ENCODE measurements around the gene DOCK1.
"Not testable (repeated sequence)": the region's sequence is repeated elsewhere in the genome, so short reads cannot be mapped to it uniquely, and the experiment has no call there.

The DOCK1 gene

GRCh38 chr10:126888436-126888835, 16.8 kb upstream of the DOCK1 start:
- H2BK120ac ChIP-seq (ENCODE audit: low read depth, low read length); H2AK5ac ChIP-seq (ENCODE audit: low read length); DNase-seq; H3K79me2 ChIP-seq (ENCODE audit: control insufficient read depth, insufficient read depth, low read length); H3K18ac ChIP-seq (ENCODE audit: low read length); H4K8ac ChIP-seq (ENCODE audit: low read depth, low read length); H3K79me1 ChIP-seq (ENCODE audit: low read length); H3K4me1 ChIP-seq (ENCODE audit: control insufficient read depth, low read depth, low read length); H3K4me3 ChIP-seq (ENCODE audit: low read length); H3K56ac ChIP-seq (ENCODE audit: low read length); H2BK15ac ChIP-seq (replicated peaks; ENCODE audit: low read depth); H3K4me2 ChIP-seq (ENCODE audit: low read length); H3K27ac ChIP-seq (ENCODE audit: low read depth, low read length); H3K4ac ChIP-seq (ENCODE audit: low read depth, low read length); H3K23ac ChIP-seq (ENCODE audit: low read length); H3K27me3 ChIP-seq (ENCODE audit: insufficient read depth, low read length, poor library complexity); H3K36me3 ChIP-seq (ENCODE audit: control insufficient read depth, insufficient read depth, low read length); H4K5ac ChIP-seq (ENCODE audit: low read length); H3K9ac ChIP-seq (ENCODE audit: low read length); H2BK5ac ChIP-seq (ENCODE audit: low read length): not testable (repeated sequence)
- WGBS (ENCODE audit: extremely low coverage, insufficient coverage, low lambda C conversion rate), result no CpG with 5 or more reads among the region's 1 CpG

DNA sequence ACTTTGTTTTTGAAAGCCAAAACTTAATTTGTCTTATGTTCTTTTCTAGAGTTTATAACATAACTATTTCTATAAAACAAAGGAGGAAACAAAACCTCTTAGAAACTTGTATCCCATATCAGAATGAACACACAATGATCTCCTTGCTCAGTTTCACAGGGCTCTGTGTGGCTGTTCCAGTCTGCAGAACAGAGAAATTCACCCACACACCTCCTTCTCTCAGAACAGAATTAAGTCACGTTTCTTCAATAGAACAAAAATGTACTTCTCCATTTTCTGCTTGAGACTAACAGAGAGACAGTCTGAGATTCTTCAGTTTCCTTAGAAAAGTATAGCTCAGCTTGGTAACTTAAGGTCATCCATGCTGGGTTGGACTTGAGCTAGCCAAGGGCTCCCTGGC, 15.8 kb upstream of the DOCK1 start:
- no peak overlapping the region for H3K9ac ChIP-seq (ENCODE audit: low read length)
- no CpG with 5 or more reads among the region's 1 CpG for WGBS (ENCODE audit: extremely low coverage, insufficient coverage, low lambda C conversion rate)
- H3K27ac ChIP-seq (ENCODE audit: low read depth, low read length), result no peak overlapping the region
- no peaks in the 10 kb centered on the region for H3K4me1 ChIP-seq (ENCODE audit: control insufficient read depth, low read depth, low read length)
- no peaks in the 10 kb centered on the region for H3K36me3 ChIP-seq (ENCODE audit: control insufficient read depth, insufficient read depth, low read length)
- no peak overlapping the region for H2AK5ac ChIP-seq (ENCODE audit: low read length)
- no peak overlapping the region for H4K8ac ChIP-seq (ENCODE audit: low read depth, low read length)
- H2BK120ac ChIP-seq (ENCODE audit: low read depth, low read length), result no peak overlapping the region
- no peak overlapping the region for H3K4me2 ChIP-seq (ENCODE audit: low read length)
- H3K79me1 ChIP-seq (ENCODE audit: low read length), result no peaks in the 10 kb centered on the region
- no peak overlapping the region for H3K4me3 ChIP-seq (ENCODE audit: low read length)
- no peak overlapping the region for H3K23ac ChIP-seq (ENCODE audit: low read length)
- H3K18ac ChIP-seq (ENCODE audit: low read length), result no peak overlapping the region
- H3K27me3 ChIP-seq (ENCODE audit: insufficient read depth, low read length, poor library complexity), result no peaks in the 10 kb centered on the region
- H2BK15ac ChIP-seq (replicated peaks; ENCODE audit: low read depth), result no peak overlapping the region
- no peak for DNase-seq
- no peaks in the 10 kb centered on the region for H3K79me2 ChIP-seq (ENCODE audit: control insufficient read depth, insufficient read depth, low read length)
- H4K5ac ChIP-seq (ENCODE audit: low read length), result no peak overlapping the region
- H3K4ac ChIP-seq (ENCODE audit: low read depth, low read length), result no peak overlapping the region
- no peak overlapping the region for H3K56ac ChIP-seq (ENCODE audit: low read length)
- no peak overlapping the region for H2BK5ac ChIP-seq (ENCODE audit: low read length)

GRCh38 chr10:126890797-126891196, 14.4 kb upstream of the DOCK1 start:
- H3K79me2 ChIP-seq (ENCODE audit: control insufficient read depth, insufficient read depth, low read length); H3K18ac ChIP-seq (ENCODE audit: low read length); H2BK120ac ChIP-seq (ENCODE audit: low read depth, low read length); H4K5ac ChIP-seq (ENCODE audit: low read length); H3K23ac ChIP-seq (ENCODE audit: low read length); H4K8ac ChIP-seq (ENCODE audit: low read depth, low read length); H2BK5ac ChIP-seq (ENCODE audit: low read length); H3K79me1 ChIP-seq (ENCODE audit: low read length); H3K4me1 ChIP-seq (ENCODE audit: control insufficient read depth, low read depth, low read length); H3K36me3 ChIP-seq (ENCODE audit: control insufficient read depth, insufficient read depth, low read length); DNase-seq; H3K27ac ChIP-seq (ENCODE audit: low read depth, low read length); H3K27me3 ChIP-seq (ENCODE audit: insufficient read depth, low read length, poor library complexity); H2AK5ac ChIP-seq (ENCODE audit: low read length); H3K56ac ChIP-seq (ENCODE audit: low read length); H2BK15ac ChIP-seq (replicated peaks; ENCODE audit: low read depth); H3K4me3 ChIP-seq (ENCODE audit: low read length); H3K4ac ChIP-seq (ENCODE audit: low read depth, low read length); H3K4me2 ChIP-seq (ENCODE audit: low read length); H3K9ac ChIP-seq (ENCODE audit: low read length): not testable (repeated sequence)
- no CpG with 5 or more reads among the region's 5 CpGs for WGBS (ENCODE audit: extremely low coverage, insufficient coverage, low lambda C conversion rate)

DNA sequence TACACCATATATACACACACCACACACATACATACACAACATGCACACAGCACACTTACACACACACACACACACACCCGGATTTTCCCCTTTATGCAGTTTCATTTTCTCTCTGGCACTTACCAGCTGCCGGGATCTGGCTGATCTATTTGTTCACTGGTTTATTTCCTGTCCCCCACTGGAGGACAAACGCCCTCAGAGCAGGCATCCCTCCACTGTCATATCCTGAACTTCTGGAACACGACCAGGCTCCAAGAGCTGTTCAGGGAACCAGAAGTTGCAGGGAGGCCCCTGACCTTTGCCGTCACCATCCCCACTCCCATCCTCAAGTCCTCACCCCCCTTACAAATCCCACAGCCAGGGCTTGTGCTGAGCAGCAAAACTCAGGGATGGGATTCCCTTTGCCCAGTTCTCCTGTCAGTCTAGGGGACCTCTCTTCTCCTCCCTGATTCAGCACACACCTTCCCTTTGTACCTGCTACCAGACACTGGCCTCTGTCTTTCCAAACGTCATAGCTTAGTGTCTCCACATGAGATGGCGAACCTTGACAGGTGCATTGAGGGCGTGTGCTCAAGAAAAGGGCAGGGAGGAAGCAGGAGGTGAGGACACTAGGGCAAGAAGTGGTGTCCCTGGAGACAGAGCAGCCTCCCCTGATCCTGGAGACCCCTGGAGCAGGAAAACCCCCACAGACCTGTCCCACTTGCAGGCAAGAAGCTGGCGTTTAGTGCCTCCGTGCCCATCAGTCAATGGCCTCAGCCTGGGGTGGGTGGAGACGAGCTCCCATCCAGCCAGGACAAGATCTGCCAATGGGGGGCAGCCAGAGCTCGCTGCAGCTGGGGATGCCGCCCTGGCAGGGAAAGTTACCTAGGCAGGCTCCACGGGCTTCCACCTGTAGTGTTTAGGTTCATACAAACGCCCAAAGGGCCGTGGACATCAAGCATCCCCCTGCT, 12.7 kb upstream of the DOCK1 start:
- Histone ChIP-seq H3K9ac (ENCODE audit: low read length) (no peak overlapping the region), H3K18ac (ENCODE audit: low read length) (no peak overlapping the region), H3K27ac (ENCODE audit: low read depth, low read length) (no peak overlapping the region), H3K4me1 (ENCODE audit: control insufficient read depth, low read depth, low read length) (no peaks in the 10 kb centered on the region), H2BK120ac (ENCODE audit: low read depth, low read length) (no peak overlapping the region), H3K23ac (ENCODE audit: low read length) (no peak overlapping the region), H2AK5ac (ENCODE audit: low read length) (no peak overlapping the region), H4K8ac (ENCODE audit: low read depth, low read length) (no peak overlapping the region), H3K4me2 (ENCODE audit: low read length) (no peak overlapping the region), H3K79me2 (ENCODE audit: control insufficient read depth, insufficient read depth, low read length) (no peaks in the 10 kb centered on the region), H3K56ac (ENCODE audit: low read length) (no peak overlapping the region), H4K5ac (ENCODE audit: low read length) (no peak overlapping the region), H3K79me1 (ENCODE audit: low read length) (no peaks in the 10 kb centered on the region), H3K4ac (ENCODE audit: low read depth, low read length) (no peak overlapping the region), H2BK15ac (replicated peaks; ENCODE audit: low read depth) (no peak overlapping the region), H2BK5ac (ENCODE audit: low read length) (no peak overlapping the region), H3K27me3 (ENCODE audit: insufficient read depth, low read length, poor library complexity) (no peaks in the 10 kb centered on the region), H3K4me3 (ENCODE audit: low read length) (no peak overlapping the region), H3K36me3 (ENCODE audit: control insufficient read depth, insufficient read depth, low read length) (no peaks in the 10 kb centered on the region)
- WGBS (ENCODE audit: extremely low coverage, insufficient coverage, low lambda C conversion rate), result no CpG with 5 or more reads among the region's 16 CpGs
- DNase-seq, result no peak

DNA sequence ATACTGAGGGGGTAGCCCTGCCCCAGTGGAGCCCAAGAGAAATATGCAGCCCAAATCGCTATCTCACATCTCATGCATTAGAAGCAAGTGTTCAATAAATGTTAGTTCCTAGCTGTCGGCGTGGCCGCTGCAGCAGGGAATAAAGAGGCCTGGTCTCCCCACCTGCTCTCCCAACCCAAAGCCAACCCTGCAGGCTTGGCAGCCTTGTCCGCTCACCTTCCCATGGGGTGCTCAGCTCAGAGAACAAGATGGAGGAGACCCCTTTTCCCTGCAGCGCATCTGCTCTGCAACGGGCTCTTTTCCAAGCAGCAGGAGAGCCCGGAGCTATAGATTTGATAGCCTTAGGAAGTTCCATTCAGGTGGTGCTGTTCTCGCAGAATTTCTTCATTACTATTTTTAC, 12.0 kb upstream of the DOCK1 start:
- no peak overlapping the region for H3K23ac ChIP-seq (ENCODE audit: low read length)
- no peak overlapping the region for H3K4me2 ChIP-seq (ENCODE audit: low read length)
- no CpG with 5 or more reads among the region's 9 CpGs for WGBS (ENCODE audit: extremely low coverage, insufficient coverage, low lambda C conversion rate)

DNA sequence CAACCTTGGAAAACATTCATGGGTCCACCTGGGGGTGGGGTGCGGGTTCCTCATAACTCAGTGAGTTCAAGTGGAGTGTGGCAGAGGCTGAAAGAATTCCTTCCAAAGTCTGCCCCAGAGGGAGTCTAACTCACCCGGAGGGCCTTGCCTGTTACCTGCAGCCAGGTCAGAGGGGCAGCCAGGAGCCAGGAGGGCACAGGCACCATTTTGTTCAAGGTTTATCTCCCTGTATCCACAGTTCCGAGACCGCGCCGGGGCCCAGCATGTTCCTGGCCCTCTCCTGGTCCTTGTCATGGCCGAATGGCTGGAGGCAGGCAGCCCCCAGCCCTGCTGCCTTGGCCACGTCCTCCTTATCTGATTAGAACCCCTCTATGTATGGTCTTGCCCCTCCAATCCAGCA, 11.4 kb upstream of the DOCK1 start:
- H3K36me3 ChIP-seq (ENCODE audit: control insufficient read depth, insufficient read depth, low read length), result no peaks in the 10 kb centered on the region
- H3K56ac ChIP-seq (ENCODE audit: low read length), result no peak overlapping the region
- no peaks in the 10 kb centered on the region for H3K79me2 ChIP-seq (ENCODE audit: control insufficient read depth, insufficient read depth, low read length)
- no peak overlapping the region for H3K27ac ChIP-seq (ENCODE audit: low read depth, low read length)
- no peak overlapping the region for H3K4me3 ChIP-seq (ENCODE audit: low read length)
- WGBS (ENCODE audit: extremely low coverage, insufficient coverage, low lambda C conversion rate), result no CpG with 5 or more reads among the region's 8 CpGs
- no peak overlapping the region for H2BK120ac ChIP-seq (ENCODE audit: low read depth, low read length)
- no peak overlapping the region for H2BK15ac ChIP-seq (replicated peaks; ENCODE audit: low read depth)
- H3K4ac ChIP-seq (ENCODE audit: low read depth, low read length), result no peak overlapping the region
- H2AK5ac ChIP-seq (ENCODE audit: low read length), result no peak overlapping the region
- H3K18ac ChIP-seq (ENCODE audit: low read length), result no peak overlapping the region
- H3K23ac ChIP-seq (ENCODE audit: low read length), result no peak overlapping the region
- no peak overlapping the region for H3K4me2 ChIP-seq (ENCODE audit: low read length)
- H4K5ac ChIP-seq (ENCODE audit: low read length), result no peak overlapping the region
- no peak for DNase-seq
- H3K9ac ChIP-seq (ENCODE audit: low read length), result no peak overlapping the region
- no peaks in the 10 kb centered on the region for H3K4me1 ChIP-seq (ENCODE audit: control insufficient read depth, low read depth, low read length)
- no peak overlapping the region for H4K8ac ChIP-seq (ENCODE audit: low read depth, low read length)
- H3K27me3 ChIP-seq (ENCODE audit: insufficient read depth, low read length, poor library complexity), result no peaks in the 10 kb centered on the region
- H3K79me1 ChIP-seq (ENCODE audit: low read length), result no peaks in the 10 kb centered on the region
- no peak overlapping the region for H2BK5ac ChIP-seq (ENCODE audit: low read length)

More for the DNA sequence above, 12.0 kb upstream of the DOCK1 start:
- Histone ChIP-seq H3K9ac (ENCODE audit: low read length) (no peak overlapping the region), H3K4me3 (ENCODE audit: low read length) (no peak overlapping the region), H3K4ac (ENCODE audit: low read depth, low read length) (no peak overlapping the region), H3K79me1 (ENCODE audit: low read length) (no peaks in the 10 kb centered on the region), H3K27ac (ENCODE audit: low read depth, low read length) (no peak overlapping the region), H4K8ac (ENCODE audit: low read depth, low read length) (no peak overlapping the region), H3K4me1 (ENCODE audit: control insufficient read depth, low read depth, low read length) (no peaks in the 10 kb centered on the region), H2BK5ac (ENCODE audit: low read length) (no peak overlapping the region), H2BK120ac (ENCODE audit: low read depth, low read length) (no peak overlapping the region), H4K5ac (ENCODE audit: low read length) (no peak overlapping the region), H2AK5ac (ENCODE audit: low read length) (no peak overlapping the region), H3K36me3 (ENCODE audit: control insufficient read depth, insufficient read depth, low read length) (no peaks in the 10 kb centered on the region), H2BK15ac (replicated peaks; ENCODE audit: low read depth) (no peak overlapping the region), H3K18ac (ENCODE audit: low read length) (no peak overlapping the region), H3K27me3 (ENCODE audit: insufficient read depth, low read length, poor library complexity) (no peaks in the 10 kb centered on the region), H3K56ac (ENCODE audit: low read length) (no peak overlapping the region), H3K79me2 (ENCODE audit: control insufficient read depth, insufficient read depth, low read length) (no peaks in the 10 kb centered on the region)
- no peak for DNase-seq

All from mesendoderm (in vitro differentiated cells).